ENCODE results near the gene TFEB. TPM values are rescaled to one million over a fixed set of nuclear protein-coding genes. Genes with fewer than 3 reads are reported as not detected.

Gene TFEB
- total and polyA plus RNA-seq, 9 donors: 2.8 to 14.9 (median 8.8) TPM

- 85 to 91% (median 86%) methylated on average over 14 of the region's 14 CpGs for WGBS, 3 donors
- Histone ChIP-seq H3K9me3 (no peaks in the 10 kb centered on the region), H3K4me1 (ENCODE audit: insufficient read depth) (peaks cover 1% of the 10 kb centered on the region), H3K4me3 (no peak overlapping the region), H3K27me3 (no peaks in the 10 kb centered on the region), H3K36me3 (no peaks in the 10 kb centered on the region), H3K27ac (no peak overlapping the region)
- TF ChIP-seq EP300 (IDR thresholded peaks at IDR 0.05): no peak
- no peak for TF ChIP-seq CTCF (IDR thresholded peaks at IDR 0.05)
- no peak for TF ChIP-seq POLR2A (IDR thresholded peaks at IDR 0.05)
- intact Hi-C loops (cut with DNase I): no loop called here
- no peak for DNase-seq
These were observed 21.6 kb downstream of the TFEB start for GRCh38 chr6:41713650-41714291.

- WGBS, 3 donors: 65 to 84% (median 65%) methylated on average over 9 of the region's 9 CpGs
- no peak for TF ChIP-seq EP300 (IDR thresholded peaks at IDR 0.05)
- no peak for TF ChIP-seq CTCF (IDR thresholded peaks at IDR 0.05)
- TF ChIP-seq POLR2A (IDR thresholded peaks at IDR 0.05): no peak
- intact Hi-C loops (cut with DNase I): no loop called here
- no peaks in the 10 kb centered on the region for H3K27me3 ChIP-seq
- H3K27ac ChIP-seq: no peak overlapping the region
- H3K36me3 ChIP-seq: no peaks in the 10 kb centered on the region
- H3K9me3 ChIP-seq: no peaks in the 10 kb centered on the region
- H3K4me1 ChIP-seq (ENCODE audit: insufficient read depth): peaks cover 1% of the 10 kb centered on the region
- H3K4me3 ChIP-seq: no peak overlapping the region
- no peak for DNase-seq
These were observed 22.2 kb downstream of the TFEB start for GRCh38 chr6:41713159-41713649.

GRCh38 chr6:41712651-41713103 lies 22.7 kb downstream of the TFEB start:
- no peaks in the 10 kb centered on the region for H3K27me3 ChIP-seq
- peaks cover 1% of the 10 kb centered on the region for H3K4me1 ChIP-seq (ENCODE audit: insufficient read depth)
- H3K27ac ChIP-seq: peak overlapping the region in 1 of 2 donors; percentile 21
- intact Hi-C loops (cut with DNase I): no loop called here
- TF ChIP-seq CTCF (IDR thresholded peaks at IDR 0.05) (no peak), EP300 (IDR thresholded peaks at IDR 0.05) (no peak), POLR2A (IDR thresholded peaks at IDR 0.05) (no peak)
- H3K9me3 ChIP-seq: no peaks in the 10 kb centered on the region
- no peak overlapping the region for H3K4me3 ChIP-seq
- no peaks in the 10 kb centered on the region for H3K36me3 ChIP-seq
- WGBS, 3 donors: 64 to 78% (median 75%) methylated on average over 9 to 10 of the region's 10 CpGs
- DNase-seq: no peak

DNA sequence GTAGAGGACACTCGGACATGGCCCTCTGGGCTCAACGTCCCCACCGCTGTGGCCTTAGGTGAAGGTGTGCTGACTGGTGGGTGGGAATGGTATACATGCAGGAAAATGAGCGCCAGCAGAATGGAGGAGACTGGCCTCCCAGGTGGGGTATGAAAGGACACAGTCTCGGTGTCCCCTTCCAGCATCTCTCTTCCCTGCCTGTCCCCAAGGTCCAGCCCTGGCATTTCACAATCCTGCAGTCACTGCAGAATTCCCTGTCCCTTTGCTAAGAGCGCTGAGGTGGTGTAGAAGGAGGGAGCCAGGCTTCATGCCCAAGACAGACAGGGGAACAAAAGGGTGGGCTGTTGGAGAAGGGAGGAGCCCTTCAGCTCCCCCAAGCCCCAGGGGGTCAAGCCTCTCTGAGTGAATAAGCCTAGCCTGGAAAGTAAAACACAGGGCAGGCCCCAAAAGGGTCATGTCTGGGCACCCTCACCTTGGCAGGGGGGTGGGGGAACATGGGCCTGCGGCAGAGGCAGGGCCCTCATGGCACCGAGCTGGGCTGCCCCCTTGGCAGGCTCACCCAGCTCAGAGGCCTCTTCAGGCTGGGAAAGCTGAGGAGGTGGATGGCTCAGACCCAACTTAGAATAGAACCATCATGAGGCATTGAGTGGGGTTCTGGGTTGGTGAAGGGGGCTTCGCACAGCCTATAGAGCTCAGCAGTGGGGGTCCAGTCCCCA lies 23.9 kb downstream of the TFEB start:
- DNase-seq: no peak
- 91 to 96% (median 96%) methylated on average over 9 of the region's 9 CpGs for WGBS, 3 donors
- TF ChIP-seq CTCF (IDR thresholded peaks at IDR 0.05) (no peak), EP300 (IDR thresholded peaks at IDR 0.05) (no peak), POLR2A (IDR thresholded peaks at IDR 0.05) (no peak)
- no peaks in the 10 kb centered on the region for H3K27me3 ChIP-seq
- H3K4me3 ChIP-seq: no peak overlapping the region
- no peak overlapping the region for H3K27ac ChIP-seq
- H3K4me1 ChIP-seq (ENCODE audit: insufficient read depth): peaks cover 1% of the 10 kb centered on the region
- intact Hi-C loops (cut with DNase I): no loop called here
- no peaks in the 10 kb centered on the region for H3K9me3 ChIP-seq
- H3K36me3 ChIP-seq: no peaks in the 10 kb centered on the region

Measured in ovary (tissue), 9 donors.